Neural cell (in vitro differentiated cells): ENCODE data around the gene GRIN2C.

Experiments
- CTCF ChIP-seq: fragments of 450-650 bp; IDR thresholded peaks from 2 replicates; pipeline ENCODE4 v1.5.1; 2014; ENCODE audit warnings: antibody characterized with exemption, mild to moderate bottlenecking, moderate library complexity; ENCODE audit not compliant: poor library complexity, severe bottlenecking
- EP300 ChIP-seq: fragments of 450-650 bp; conservative IDR thresholded peaks from 2 replicates; pipeline ENCODE4 v1.6.1; 2014; ENCODE audit warnings: antibody characterized with exemption, mild to moderate bottlenecking, moderate library complexity; ENCODE audit not compliant: poor library complexity, severe bottlenecking
- EZH2 ChIP-seq: fragments of 200-600, 300-800 bp; shearing (Covaris generic), sonication (generic); IDR thresholded peaks from 2 replicates; pipeline ENCODE4 v1.6.1; 2014; ENCODE audit warnings: antibody characterized with exemption, low read length, borderline replicate concordance, mild to moderate bottlenecking; ENCODE audit not compliant: insufficient read depth, poor library complexity, severe bottlenecking
- MXI1 ChIP-seq: fragments of 450-650 bp; conservative IDR thresholded peaks from 2 replicates; pipeline ENCODE4 v1.6.1; 2014; ENCODE audit warnings: antibody characterized with exemption, mild to moderate bottlenecking; ENCODE audit not compliant: poor library complexity, severe bottlenecking
- POLR2AphosphoS5 ChIP-seq: IDR thresholded peaks from 2 replicates; pipeline ENCODE4 v1.6.1; 2012
- RAD21 ChIP-seq: fragments of 450-650 bp; conservative IDR thresholded peaks from 2 replicates; pipeline ENCODE4 v1.6.1; 2014; ENCODE audit warnings: antibody characterized with exemption, mild to moderate bottlenecking, moderate library complexity
- REST ChIP-seq: IDR thresholded peaks from 2 replicates; pipeline ENCODE4 v1.6.1; 2012; ENCODE audit warnings: borderline replicate concordance
- SMC3 ChIP-seq: fragments of 450-650 bp; conservative IDR thresholded peaks from 2 replicates; pipeline ENCODE4 v1.6.1; 2014; ENCODE audit warnings: antibody characterized with exemption, mild to moderate bottlenecking, moderate library complexity; ENCODE audit not compliant: poor library complexity
- TAF1 ChIP-seq: IDR thresholded peaks from 2 replicates; pipeline ENCODE4 v1.6.1; 2012; ENCODE audit warnings: low read depth

GRCh38 chr17:74803388-74803930 is 56.2 kb downstream of the GRIN2C start:
- TF ChIP-seq MXI1: no peak
- no peak for TF ChIP-seq POLR2AphosphoS5
- no peak for TF ChIP-seq REST
- no peak for TF ChIP-seq CTCF
- no peak for TF ChIP-seq EZH2
- TF ChIP-seq SMC3: no peak
- TF ChIP-seq EP300: no peak
- no peak for TF ChIP-seq RAD21
- TF ChIP-seq TAF1: no peak
